Activated naive CD8-positive, alpha-beta T cell (primary cell): Measurements from ENCODE around the gene TSPYL1.

Experiments used
- H3K27ac Mint-ChIP-seq: one replicate; pipeline ENCODE4 v1.8.0; 2021; ENCODE audit warnings: mixed read lengths
- H3K27me3 Mint-ChIP-seq: one replicate; pipeline ENCODE4 v1.8.0; 2021; ENCODE audit warnings: mixed read lengths
- H3K36me3 Mint-ChIP-seq: one replicate; pipeline ENCODE4 v1.8.0; 2021; ENCODE audit warnings: mixed read lengths
- H3K4me1 Mint-ChIP-seq: one replicate; pipeline ENCODE4 v1.8.0; 2021; ENCODE audit warnings: low read depth, mixed read lengths
- H3K4me3 Mint-ChIP-seq: one replicate; pipeline ENCODE4 v1.8.0; 2021; ENCODE audit warnings: mild to moderate bottlenecking, mixed read lengths
- H3K9me3 Mint-ChIP-seq: one replicate; pipeline ENCODE4 v1.8.0; 2021; ENCODE audit warnings: low read depth, mixed read lengths

Gene TSPYL1

GRCh38 chr6:116283191-116283590 lies 3.5 kb upstream of the TSPYL1 start:
- H3K4me1 Mint-ChIP-seq, result peaks cover 22% of the 10 kb centered on the region
- H3K9me3 Mint-ChIP-seq, result no peaks in the 10 kb centered on the region
- H3K27me3 Mint-ChIP-seq, result no peaks in the 10 kb centered on the region
- H3K36me3 Mint-ChIP-seq, result peaks cover 3% of the 10 kb centered on the region
- H3K4me3 Mint-ChIP-seq, result no peak overlapping the region
- no peak overlapping the region for H3K27ac Mint-ChIP-seq

GRCh38 chr6:116282698-116283097 lies 3.0 kb upstream of the TSPYL1 start:
- peaks cover 26% of the 10 kb centered on the region for H3K4me1 Mint-ChIP-seq
- peaks cover 3% of the 10 kb centered on the region for H3K36me3 Mint-ChIP-seq
- no peaks in the 10 kb centered on the region for H3K9me3 Mint-ChIP-seq
- H3K4me3 Mint-ChIP-seq, result no peak overlapping the region
- H3K27ac Mint-ChIP-seq, result no peak overlapping the region
- no peaks in the 10 kb centered on the region for H3K27me3 Mint-ChIP-seq

GRCh38 chr6:116280933-116281316 lies 1.2 kb upstream of the TSPYL1 start:
- peaks cover 42% of the 10 kb centered on the region for H3K4me1 Mint-ChIP-seq
- H3K36me3 Mint-ChIP-seq, result peaks cover 6% of the 10 kb centered on the region
- H3K9me3 Mint-ChIP-seq, result no peaks in the 10 kb centered on the region
- no peaks in the 10 kb centered on the region for H3K27me3 Mint-ChIP-seq
- H3K4me3 Mint-ChIP-seq, result peak overlapping the region; percentile 100
- peak overlapping the region; percentile 100 for H3K27ac Mint-ChIP-seq

- Mint-ChIP-seq H3K27me3 (no peaks in the 10 kb centered on the region), H3K27ac (peak overlapping the region; percentile 100), H3K4me1 (peaks cover 47% of the 10 kb centered on the region), H3K4me3 (peak overlapping the region; percentile 100), H3K36me3 (peaks cover 7% of the 10 kb centered on the region), H3K9me3 (no peaks in the 10 kb centered on the region)
Observed at GRCh38 chr6:116280161-116280932, 617 bp upstream of the TSPYL1 start.

- H3K27ac Mint-ChIP-seq, result peak overlapping the region; percentile 100
- H3K27me3 Mint-ChIP-seq, result no peaks in the 10 kb centered on the region
- H3K36me3 Mint-ChIP-seq, result peaks cover 7% of the 10 kb centered on the region
- peaks cover 60% of the 10 kb centered on the region for H3K4me1 Mint-ChIP-seq
- H3K9me3 Mint-ChIP-seq, result no peaks in the 10 kb centered on the region
- H3K4me3 Mint-ChIP-seq, result peak overlapping the region; percentile 100
Observed at GRCh38 chr6:116278854-116279231, 887 bp downstream of the TSPYL1 start.

- H3K27me3 Mint-ChIP-seq, result no peaks in the 10 kb centered on the region
- no peaks in the 10 kb centered on the region for H3K9me3 Mint-ChIP-seq
- H3K4me1 Mint-ChIP-seq, result peaks cover 62% of the 10 kb centered on the region
- peaks cover 7% of the 10 kb centered on the region for H3K36me3 Mint-ChIP-seq
- peak overlapping the region; percentile 100 for H3K27ac Mint-ChIP-seq
- peak overlapping the region; percentile 100 for H3K4me3 Mint-ChIP-seq
Observed at GRCh38 chr6:116278481-116278829, 1.3 kb downstream of the TSPYL1 start.

- Mint-ChIP-seq H3K36me3 (peaks cover 7% of the 10 kb centered on the region), H3K27me3 (no peaks in the 10 kb centered on the region), H3K27ac (peak overlapping the region; percentile 64), H3K4me3 (peak overlapping the region; percentile 100), H3K9me3 (no peaks in the 10 kb centered on the region), H3K4me1 (peaks cover 75% of the 10 kb centered on the region)
Observed at GRCh38 chr6:116277124-116277523, 2.6 kb downstream of the TSPYL1 start.

- peak overlapping the region; percentile 76 for H3K27ac Mint-ChIP-seq
- peaks cover 5% of the 10 kb centered on the region for H3K36me3 Mint-ChIP-seq
- peaks cover 58% of the 10 kb centered on the region for H3K4me1 Mint-ChIP-seq
Observed at GRCh38 chr6:116271149-116271708, 8.5 kb downstream of the TSPYL1 start.

GRCh38 chr6:116268589-116269293 lies 11.0 kb downstream of the TSPYL1 start:
- no peaks in the 10 kb centered on the region for H3K27me3 Mint-ChIP-seq
- H3K9me3 Mint-ChIP-seq, result no peaks in the 10 kb centered on the region
- H3K36me3 Mint-ChIP-seq, result peaks cover 11% of the 10 kb centered on the region
- peak overlapping the region; percentile 59 for H3K27ac Mint-ChIP-seq
- peaks cover 48% of the 10 kb centered on the region for H3K4me1 Mint-ChIP-seq
- H3K4me3 Mint-ChIP-seq, result no peak overlapping the region

More at GRCh38 chr6:116271149-116271708, 8.5 kb downstream of the TSPYL1 start:
- no peak overlapping the region for H3K4me3 Mint-ChIP-seq
- no peaks in the 10 kb centered on the region for H3K27me3 Mint-ChIP-seq
- no peaks in the 10 kb centered on the region for H3K9me3 Mint-ChIP-seq

GRCh38 chr6:116267836-116268588 lies 11.7 kb downstream of the TSPYL1 start:
- Mint-ChIP-seq H3K4me1 (peaks cover 46% of the 10 kb centered on the region), H3K9me3 (peaks cover 7% of the 10 kb centered on the region), H3K27me3 (no peaks in the 10 kb centered on the region), H3K4me3 (no peak overlapping the region), H3K36me3 (peaks cover 19% of the 10 kb centered on the region), H3K27ac (peak overlapping the region; percentile 61)

- H3K36me3 Mint-ChIP-seq, result peaks cover 31% of the 10 kb centered on the region
- no peak overlapping the region for H3K27ac Mint-ChIP-seq
- peaks cover 46% of the 10 kb centered on the region for H3K4me1 Mint-ChIP-seq
- peaks cover 11% of the 10 kb centered on the region for H3K9me3 Mint-ChIP-seq
- no peaks in the 10 kb centered on the region for H3K27me3 Mint-ChIP-seq
- no peak overlapping the region for H3K4me3 Mint-ChIP-seq
Observed at GRCh38 chr6:116266803-116267202, 12.9 kb downstream of the TSPYL1 start.

GRCh38 chr6:116265041-116265829 lies 14.5 kb downstream of the TSPYL1 start:
- H3K9me3 Mint-ChIP-seq, result peaks cover 11% of the 10 kb centered on the region
- H3K36me3 Mint-ChIP-seq, result peaks cover 44% of the 10 kb centered on the region
- H3K27ac Mint-ChIP-seq, result no peak overlapping the region
- no peaks in the 10 kb centered on the region for H3K27me3 Mint-ChIP-seq
- no peak overlapping the region for H3K4me3 Mint-ChIP-seq
- peaks cover 52% of the 10 kb centered on the region for H3K4me1 Mint-ChIP-seq

- Mint-ChIP-seq H3K9me3 (peaks cover 11% of the 10 kb centered on the region), H3K27me3 (no peaks in the 10 kb centered on the region), H3K36me3 (peaks cover 51% of the 10 kb centered on the region), H3K27ac (no peak overlapping the region), H3K4me1 (peaks cover 54% of the 10 kb centered on the region), H3K4me3 (no peak overlapping the region)
Observed at GRCh38 chr6:116263353-116263752, 16.4 kb downstream of the TSPYL1 start.

GRCh38 chr6:116258520-116258919 lies 21.2 kb downstream of the TSPYL1 start:
- Mint-ChIP-seq H3K4me3 (no peak overlapping the region), H3K36me3 (peaks cover 37% of the 10 kb centered on the region), H3K27me3 (no peaks in the 10 kb centered on the region), H3K27ac (no peak overlapping the region), H3K9me3 (peaks cover 9% of the 10 kb centered on the region), H3K4me1 (peaks cover 44% of the 10 kb centered on the region)
